Left lung (tissue), 10 donors: Measurements from ENCODE around the gene PEA15. TPM values are rescaled to one million over a fixed set of nuclear protein-coding genes. Genes with fewer than 3 reads are reported as not detected.

ENCODE experiments used
- ATAC-seq: fragments of 200-7000 bp; cut with Tn5 transposase; one replicate; pipeline ENCODE4 v1.9.1; 2020; ENCODE audit warnings: moderate library complexity
- DNase-seq, 4 donors: peaks; one replicate each; pipeline ENCODE4 v3.0.0-alpha.2; 2013 to 2020
- H3K27ac ChIP-seq, 2 donors: fragments of 200-600 bp; sonication (generic) in 1 of 2; one replicate each; pipeline versions ENCODE4 v1.5.0 to v1.8.0; 2020 to 2021
- H3K27me3 ChIP-seq, 2 donors: fragments of 200-600 bp; sonication (generic) in 1 of 2; one replicate each; pipeline versions ENCODE4 v1.5.0 to v1.8.0; 2020 to 2021
- H3K36me3 ChIP-seq, 2 donors: fragments of 200-600 bp; sonication (generic) in 1 of 2; one replicate each; pipeline versions ENCODE4 v1.5.0 to v1.8.0; 2020 to 2021
- H3K4me1 ChIP-seq, 2 donors: fragments of 200-600 bp; one replicate each; pipeline ENCODE4 v1.8.0; 2021
- H3K4me3 ChIP-seq, 2 donors: fragments of 200-600 bp; sonication (generic) in 1 of 2; one replicate each; pipeline versions ENCODE4 v1.5.0 to v1.8.0; 2020 to 2021; ENCODE audit warnings: mild to moderate bottlenecking in 1 of 2
- H3K9me3 ChIP-seq, 2 donors: fragments of 200-600 bp; sonication (generic) in 1 of 2; one replicate each; pipeline versions ENCODE4 v1.5.0 to v1.8.0; 2020 to 2021
- intact Hi-C, 2 donors: fragments of 100-400 bp; cut with DNase I; formaldehyde crosslinking; loops; one replicate each; pipeline versions ENCODE4 v1.11.2 to v1.14.2; 2022
- polyA plus RNA-seq, 6 donors: library from polyadenylated mRNA; unstranded; fragments of 120-200 nt; gene quantifications; one replicate each; pipeline ENCODE4 v1.2.1, GENCODE V29; 2013; ENCODE audit not compliant: insufficient read length in 6 of 6
- total RNA-seq, 2 donors: library from RNA; stranded (reverse); fragmentation: NEBNext Ultra II Directional; extraction: Animal tissue kit (Norgen Biotek cat#: 25700); gene quantifications; one replicate each; pipeline ENCODE4 v1.2.1, GENCODE V29; 2021
- TF ChIP-seq, protein P1 (sequence below), 2 donors: fragments of 200-600 bp; sonication (generic) in 1 of 2; IDR thresholded peaks; one replicate each; pipeline versions ENCODE4 v1.5.0 to v1.8.0; 2021; ENCODE audit warnings: antibody characterized with exemption in 2 of 2
- donor health status: DM: no; HTN: yes; CAD: no.
- donor health status: DM: no; HTN: no; CAD: no.

The PEA15 gene
- total and polyA plus RNA-seq, 8 donors: 131 to 178 (median 144) TPM

GRCh38 chr1:160168609-160169369 lies 36.4 kb upstream of the PEA15 start:
- intact Hi-C loops: no loop called here
- Histone ChIP-seq H3K27me3 (peaks cover 0 to 6% of the 10 kb centered on the region in 2 donors), H3K36me3 (no peaks in the 10 kb centered on the region), H3K4me3 (no peak overlapping the region), H3K9me3 (no peaks in the 10 kb centered on the region), H3K27ac (no peak overlapping the region), H3K4me1 (peaks cover 0 to 9% of the 10 kb centered on the region in 2 donors)
- TF ChIP-seq, protein P1, sequence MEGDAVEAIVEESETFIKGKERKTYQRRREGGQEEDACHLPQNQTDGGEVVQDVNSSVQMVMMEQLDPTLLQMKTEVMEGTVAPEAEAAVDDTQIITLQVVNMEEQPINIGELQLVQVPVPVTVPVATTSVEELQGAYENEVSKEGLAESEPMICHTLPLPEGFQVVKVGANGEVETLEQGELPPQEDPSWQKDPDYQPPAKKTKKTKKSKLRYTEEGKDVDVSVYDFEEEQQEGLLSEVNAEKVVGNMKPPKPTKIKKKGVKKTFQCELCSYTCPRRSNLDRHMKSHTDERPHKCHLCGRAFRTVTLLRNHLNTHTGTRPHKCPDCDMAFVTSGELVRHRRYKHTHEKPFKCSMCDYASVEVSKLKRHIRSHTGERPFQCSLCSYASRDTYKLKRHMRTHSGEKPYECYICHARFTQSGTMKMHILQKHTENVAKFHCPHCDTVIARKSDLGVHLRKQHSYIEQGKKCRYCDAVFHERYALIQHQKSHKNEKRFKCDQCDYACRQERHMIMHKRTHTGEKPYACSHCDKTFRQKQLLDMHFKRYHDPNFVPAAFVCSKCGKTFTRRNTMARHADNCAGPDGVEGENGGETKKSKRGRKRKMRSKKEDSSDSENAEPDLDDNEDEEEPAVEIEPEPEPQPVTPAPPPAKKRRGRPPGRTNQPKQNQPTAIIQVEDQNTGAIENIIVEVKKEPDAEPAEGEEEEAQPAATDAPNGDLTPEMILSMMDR (IDR thresholded peaks at IDR 0.05): no peak
- no peak for ATAC-seq
- DNase-seq: no peak

DNA sequence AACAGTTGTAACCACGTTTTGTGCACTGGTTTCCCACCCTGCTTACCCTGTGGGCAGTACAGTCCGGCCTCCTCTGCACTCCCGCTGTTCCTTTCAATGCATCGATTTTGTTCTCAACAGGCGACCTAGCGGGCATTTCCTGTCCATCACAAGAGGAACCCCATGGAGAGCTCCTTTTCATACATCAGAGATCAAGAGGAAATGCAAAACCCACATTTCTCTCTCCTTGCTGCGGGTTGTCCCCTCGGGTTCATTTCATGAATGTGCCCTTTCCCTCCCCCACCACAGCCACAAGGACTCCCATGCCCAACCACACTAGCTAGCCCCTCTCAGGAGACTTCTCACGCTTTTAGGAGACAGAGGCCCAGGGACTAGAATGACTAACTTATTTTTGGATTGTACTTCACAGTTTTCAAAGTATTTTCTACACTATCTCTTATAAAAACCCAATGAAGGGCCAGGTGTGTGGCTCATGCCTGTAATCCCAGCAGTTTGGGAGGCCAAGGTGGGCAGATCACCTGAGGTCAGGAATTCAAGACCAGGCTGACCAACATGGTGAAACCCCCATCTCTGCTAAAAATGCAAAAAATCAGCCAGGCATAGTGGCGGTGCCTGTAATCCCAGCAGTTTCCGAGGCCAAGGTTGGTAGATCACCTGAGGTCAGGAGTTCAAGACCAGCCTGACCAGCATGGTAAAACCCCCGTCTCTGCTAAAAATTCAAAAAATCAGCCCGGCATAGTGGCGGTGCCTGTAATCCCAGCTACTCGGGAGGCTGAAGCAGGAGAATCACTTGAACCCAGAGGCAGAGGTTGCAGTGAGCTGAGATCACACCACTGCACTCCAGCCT lies 35.4 kb upstream of the PEA15 start:
- peaks cover 0 to 9% of the 10 kb centered on the region in 2 donors for H3K4me1 ChIP-seq
- intact Hi-C loops: no loop called here
- no peak for ATAC-seq
- no peak overlapping the region for H3K4me3 ChIP-seq
- H3K9me3 ChIP-seq: no peaks in the 10 kb centered on the region
- H3K36me3 ChIP-seq: no peaks in the 10 kb centered on the region
- TF ChIP-seq, protein P1 (IDR thresholded peaks at IDR 0.05): no peak
- no peak overlapping the region for H3K27ac ChIP-seq
- H3K27me3 ChIP-seq: peaks cover 0 to 6% of the 10 kb centered on the region in 2 donors
- no peak for DNase-seq

- Histone ChIP-seq H3K9me3 (no peaks in the 10 kb centered on the region), H3K27me3 (peaks cover 0 to 6% of the 10 kb centered on the region in 2 donors), H3K4me3 (no peak overlapping the region), H3K27ac (no peak overlapping the region), H3K4me1 (peaks cover 0 to 4% of the 10 kb centered on the region in 2 donors), H3K36me3 (no peaks in the 10 kb centered on the region)
- ATAC-seq (no peak), DNase-seq (no peak)
- TF ChIP-seq, protein P1 (IDR thresholded peaks at IDR 0.05): no peak
- intact Hi-C loops: no loop called here
Observed at GRCh38 chr1:160171354-160171753, 33.8 kb upstream of the PEA15 start.

GRCh38 chr1:160171980-160172379 lies 33.2 kb upstream of the PEA15 start:
- ATAC-seq: no peak
- peaks cover 0 to 4% of the 10 kb centered on the region in 2 donors for H3K27me3 ChIP-seq
- no peak overlapping the region for H3K27ac ChIP-seq
- no peaks in the 10 kb centered on the region for H3K36me3 ChIP-seq
- no peaks in the 10 kb centered on the region for H3K4me1 ChIP-seq
- DNase-seq: no peak
- TF ChIP-seq, protein P1 (IDR thresholded peaks at IDR 0.05): no peak
- no peaks in the 10 kb centered on the region for H3K9me3 ChIP-seq
- H3K4me3 ChIP-seq: no peak overlapping the region
- intact Hi-C loops: no loop called here

DNA sequence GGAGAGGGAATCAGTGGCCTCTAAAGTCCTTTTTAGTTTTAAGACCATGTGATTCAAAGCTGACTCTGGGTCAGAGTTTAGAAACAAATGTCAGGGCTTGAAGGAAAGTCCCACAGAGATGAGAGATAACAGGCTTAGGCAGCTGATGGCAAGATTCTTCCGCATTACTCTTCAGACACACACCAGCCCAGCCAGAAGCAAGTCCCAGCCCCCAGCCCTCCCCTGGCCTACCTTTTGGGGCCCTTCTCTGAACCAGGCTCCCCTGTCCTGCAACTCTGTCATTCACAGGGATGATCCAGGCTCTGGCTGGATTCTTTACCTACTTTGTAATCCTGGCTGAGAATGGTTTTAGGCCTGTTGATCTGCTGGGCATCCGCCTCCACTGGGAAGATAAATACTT lies 28.0 kb upstream of the PEA15 start:
- no peak overlapping the region for H3K4me3 ChIP-seq
- intact Hi-C loops: no loop called here
- no peak for DNase-seq
- H3K27ac ChIP-seq: no peak overlapping the region
- H3K9me3 ChIP-seq: no peaks in the 10 kb centered on the region
- TF ChIP-seq, protein P1 (IDR thresholded peaks at IDR 0.05): no peak
- H3K4me1 ChIP-seq: no peaks in the 10 kb centered on the region
- no peak for ATAC-seq
- no peaks in the 10 kb centered on the region for H3K36me3 ChIP-seq
- no peaks in the 10 kb centered on the region for H3K27me3 ChIP-seq
